ENCODE results near the gene TMOD1.

The TMOD1 gene

GRCh38 chr9:97560851-97561250, 59.4 kb downstream of the TMOD1 start:
- Histone ChIP-seq H3K4me3 (ENCODE audit: low read depth in 1 of 2, low read length in 2 of 2) (no peak overlapping the region), H3K9me3 (ENCODE audit: insufficient read depth, low read length, severe bottlenecking) (no peaks in the 10 kb centered on the region), H3K27ac (ENCODE audit: low read length) (no peak overlapping the region), H4K20me1 (ENCODE audit: insufficient read depth, low read length) (no peaks in the 10 kb centered on the region), H2AFZ (ENCODE audit: low read depth, low read length) (no peak overlapping the region), H3K4me2 (ENCODE audit: insufficient read depth, low read length) (no peak overlapping the region), H3K27me3 (ENCODE audit: insufficient read depth, low read length, poor library complexity) (no peaks in the 10 kb centered on the region), H3K4me1 (ENCODE audit: insufficient read depth, low read length) (0 out of 2 replicates have a peak, but pooled peaks cover 4% of the 10 kb centered on the region), H3K9ac (ENCODE audit: low read depth, low read length) (no peak overlapping the region), H3K79me2 (ENCODE audit: insufficient read depth, low read length) (no peaks in the 10 kb centered on the region), H3K36me3 (ENCODE audit: insufficient read depth, low read length) (no peaks in the 10 kb centered on the region)
- ATAC-seq (ENCODE audit: insufficient read depth, low read depth): no peak
- TF ChIP-seq CTCF (IDR thresholded peaks at IDR 0.05; ENCODE audit: borderline replicate concordance, extremely low read depth, low read length, poor library complexity, severe bottlenecking): no peak
- TF ChIP-seq EZH2 (IDR thresholded peaks at IDR 0.05; ENCODE audit: borderline replicate concordance, low read depth, low read length, severe bottlenecking): no peak
- no peak for DNase-seq

DNA sequence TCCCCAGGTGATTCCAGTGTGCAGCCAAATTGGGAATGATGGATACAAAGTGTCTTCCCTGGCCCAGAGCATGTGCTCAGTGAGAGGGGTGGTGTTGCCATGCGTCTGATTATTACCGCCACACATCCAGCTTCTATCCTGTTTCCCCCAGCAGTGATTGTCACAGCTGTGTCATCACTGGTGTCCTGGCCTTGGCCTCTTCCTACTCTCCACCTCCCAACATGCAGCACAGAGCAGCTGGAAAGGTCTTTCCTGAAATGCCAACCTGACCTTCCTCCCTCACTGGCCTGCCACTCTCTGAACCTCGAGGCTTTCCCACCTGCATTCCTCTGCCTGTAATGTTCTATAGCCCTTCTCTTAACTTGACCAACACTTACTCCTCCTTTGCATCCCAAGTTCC, 60.0 kb downstream of the TMOD1 start:
- Histone ChIP-seq H4K20me1 (ENCODE audit: insufficient read depth, low read length) (no peaks in the 10 kb centered on the region), H3K27me3 (ENCODE audit: insufficient read depth, low read length, poor library complexity) (no peaks in the 10 kb centered on the region), H3K79me2 (ENCODE audit: insufficient read depth, low read length) (no peaks in the 10 kb centered on the region), H3K27ac (ENCODE audit: low read length) (no peak overlapping the region), H3K4me1 (ENCODE audit: insufficient read depth, low read length) (0 out of 2 replicates have a peak, but pooled peaks cover 4% of the 10 kb centered on the region), H3K4me3 (ENCODE audit: low read depth in 1 of 2, low read length in 2 of 2) (no peak overlapping the region), H3K4me2 (ENCODE audit: insufficient read depth, low read length) (no peak overlapping the region), H2AFZ (ENCODE audit: low read depth, low read length) (no peak overlapping the region), H3K9me3 (ENCODE audit: insufficient read depth, low read length, severe bottlenecking) (no peaks in the 10 kb centered on the region), H3K9ac (ENCODE audit: low read depth, low read length) (no peak overlapping the region), H3K36me3 (ENCODE audit: insufficient read depth, low read length) (no peaks in the 10 kb centered on the region)
- ATAC-seq (ENCODE audit: insufficient read depth, low read depth): no peak
- DNase-seq: no peak
- TF ChIP-seq CTCF (IDR thresholded peaks at IDR 0.05; ENCODE audit: borderline replicate concordance, extremely low read depth, low read length, poor library complexity, severe bottlenecking) (no peak), EZH2 (IDR thresholded peaks at IDR 0.05; ENCODE audit: borderline replicate concordance, low read depth, low read length, severe bottlenecking) (no peak)

GRCh38 chr9:97562542-97562941, 61.1 kb downstream of the TMOD1 start:
- TF ChIP-seq EZH2 (IDR thresholded peaks at IDR 0.05; ENCODE audit: borderline replicate concordance, low read depth, low read length, severe bottlenecking) (no peak), CTCF (IDR thresholded peaks at IDR 0.05; ENCODE audit: borderline replicate concordance, extremely low read depth, low read length, poor library complexity, severe bottlenecking) (no peak)
- ATAC-seq (ENCODE audit: insufficient read depth, low read depth) (no peak), DNase-seq (no peak)
- Histone ChIP-seq H4K20me1 (ENCODE audit: insufficient read depth, low read length) (no peaks in the 10 kb centered on the region), H3K9me3 (ENCODE audit: insufficient read depth, low read length, severe bottlenecking) (no peaks in the 10 kb centered on the region), H3K4me2 (ENCODE audit: insufficient read depth, low read length) (no peak overlapping the region), H3K4me3 (ENCODE audit: low read depth in 1 of 2, low read length in 2 of 2) (no peak overlapping the region), H2AFZ (ENCODE audit: low read depth, low read length) (no peak overlapping the region), H3K9ac (ENCODE audit: low read depth, low read length) (no peak overlapping the region), H3K36me3 (ENCODE audit: insufficient read depth, low read length) (no peaks in the 10 kb centered on the region), H3K27me3 (ENCODE audit: insufficient read depth, low read length, poor library complexity) (no peaks in the 10 kb centered on the region), H3K27ac (ENCODE audit: low read length) (no peak overlapping the region), H3K4me1 (ENCODE audit: insufficient read depth, low read length) (0 out of 2 replicates have a peak, but pooled peaks cover 4% of the 10 kb centered on the region), H3K79me2 (ENCODE audit: insufficient read depth, low read length) (no peaks in the 10 kb centered on the region)
